Kidney (tissue), 14 donors: ENCODE results near the gene HAUS8. TPM values are rescaled to one million over a fixed set of nuclear protein-coding genes. Genes with fewer than 3 reads are reported as not detected.

Experiments
- DNase-seq, 5 donors: peaks; one replicate each; pipeline ENCODE4 v3.0.0-alpha.2; 2013 to 2020
- FAIRE-seq: peaks from 2 replicates; lab custom pipeline; 2012; peaks lifted over from hg19 to GRCh38; lab: Jason Lieb, UNC
- H3K27ac ChIP-seq, 2 donors: one replicate each; pipeline ENCODE4 v1.7.0; 2013; ENCODE audit warnings: low read depth in 2 of 2, low read length in 2 of 2, inconsistent platforms in 1 of 2
- H3K27me3 ChIP-seq: one replicate; pipeline ENCODE4 v1.7.1; 2013; ENCODE audit warnings: low read length, inconsistent platforms; ENCODE audit not compliant: control insufficient read depth, insufficient read depth
- H3K36me3 ChIP-seq, 3 donors: one replicate each; pipeline versions ENCODE4 v1.7.0 to v1.7.1; 2013; ENCODE audit warnings: low read length in 3 of 3, control low read depth in 1 of 3, inconsistent platforms in 1 of 3; ENCODE audit not compliant: insufficient read depth in 3 of 3, control insufficient read depth in 2 of 3
- H3K4me1 ChIP-seq, 3 donors: one replicate each; pipeline versions ENCODE4 v1.7.0 to v1.7.1; 2013; ENCODE audit warnings: low read length in 3 of 3, inconsistent platforms in 1 of 3, low read depth in 1 of 3; ENCODE audit not compliant: control insufficient read depth in 2 of 3, insufficient read depth in 2 of 3
- H3K4me3 ChIP-seq, 3 donors: one replicate each; pipeline versions ENCODE4 v1.7.0 to v1.8.1; 2013; ENCODE audit warnings: low read length in 3 of 3, control low read depth in 1 of 3, inconsistent platforms in 1 of 3
- H3K9ac ChIP-seq, 3 donors: one replicate each; pipeline versions ENCODE4 v1.7.0 to v1.7.1; 2013; ENCODE audit warnings: low read length in 3 of 3, control low read depth in 1 of 3, inconsistent platforms in 1 of 3
- H3K9me3 ChIP-seq, 3 donors: one replicate each; pipeline versions ENCODE4 v1.7.0 to v1.7.1; 2013; ENCODE audit warnings: low read length in 3 of 3, control low read depth in 1 of 3, inconsistent platforms in 1 of 3; ENCODE audit not compliant: control insufficient read depth in 2 of 3, insufficient read depth in 1 of 3
- intact Hi-C: fragments of 100-400 bp; cut with DNase I; formaldehyde crosslinking; loops from one replicate; pipeline ENCODE4 v1.11.1; 2022
- polyA plus RNA-seq: library from polyadenylated mRNA; stranded (reverse); fragments of 350-450 nt; fragmentation: Illumina TruSeq; extraction: RNeasy Lipid Tissue Mini Kit (QIAGEN cat#74804); gene quantifications from one replicate; pipeline ENCODE4 v1.2.3, GENCODE V29; 2014; ENCODE audit warnings: low read depth, low replicate concordance; ENCODE audit not compliant: insufficient read depth
- total RNA-seq: library from RNA; stranded (reverse); fragmentation: NEBNext Ultra II Directional; extraction: Animal tissue kit (Norgen Biotek cat#: 25700); gene quantifications from one replicate; pipeline ENCODE4 v1.2.1, GENCODE V29; 2021
- TF ChIP-seq, protein P1 (sequence below): IDR thresholded peaks from 3 replicates; pipeline ENCODE4 v1.5.1; 2012; ENCODE audit warnings: mild to moderate bottlenecking, moderate library complexity, borderline replicate concordance; ENCODE audit not compliant: insufficient read depth; ENCODE audit errors: extremely low read depth
- donor health status: control.
- donor health status: control.
- donor health status: control.
- donor health status: control.
- donor health status: control.
- donor health status: DM: yes; HTN: yes; CAD: no.
- donor health status: Normal renal cell carcinoma (clear cell type).

Gene HAUS8
- total and polyA plus RNA-seq, 2 donors from 2014 or later: 5.2 to 6.9 TPM

DNA sequence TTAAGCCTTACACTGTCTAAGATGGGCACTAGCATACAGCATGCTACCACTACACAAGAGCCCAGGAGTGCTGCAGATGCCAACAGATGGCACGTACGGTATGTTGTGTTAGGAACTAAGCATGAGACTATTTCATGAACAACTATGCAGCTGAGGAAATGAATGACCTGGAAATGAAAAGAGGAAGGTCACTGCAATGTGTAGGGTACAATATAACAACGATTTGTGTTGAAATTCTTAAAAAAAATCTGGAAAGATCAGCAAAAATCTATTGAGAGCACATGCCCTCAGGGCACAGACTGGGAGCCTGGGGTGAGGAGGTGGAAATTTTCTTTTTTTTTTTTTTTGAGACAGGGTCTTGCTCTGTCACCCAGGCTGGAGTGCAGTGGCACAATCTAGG lies 14.4 kb downstream of the HAUS8 start:
- FAIRE-seq (no peak), DNase-seq (no peak)
- intact Hi-C loops: loop anchor here (10.0 kb wide), 1 partner anchor 224 kb away; the partner anchor contains the start of gene ANKLE1
- Histone ChIP-seq H3K36me3 (peaks cover 7 to 21% (median 13%) of the 10 kb centered on the region in 3 donors), H3K27ac (no peak overlapping the region), H3K4me1 (no peaks in the 10 kb centered on the region), H3K9me3 (peaks cover 0 to 19% (median 0%) of the 10 kb centered on the region in 3 donors), H3K27me3 (no peaks in the 10 kb centered on the region), H3K9ac (no peak overlapping the region), H3K4me3 (no peak overlapping the region)
- TF ChIP-seq, protein P1, sequence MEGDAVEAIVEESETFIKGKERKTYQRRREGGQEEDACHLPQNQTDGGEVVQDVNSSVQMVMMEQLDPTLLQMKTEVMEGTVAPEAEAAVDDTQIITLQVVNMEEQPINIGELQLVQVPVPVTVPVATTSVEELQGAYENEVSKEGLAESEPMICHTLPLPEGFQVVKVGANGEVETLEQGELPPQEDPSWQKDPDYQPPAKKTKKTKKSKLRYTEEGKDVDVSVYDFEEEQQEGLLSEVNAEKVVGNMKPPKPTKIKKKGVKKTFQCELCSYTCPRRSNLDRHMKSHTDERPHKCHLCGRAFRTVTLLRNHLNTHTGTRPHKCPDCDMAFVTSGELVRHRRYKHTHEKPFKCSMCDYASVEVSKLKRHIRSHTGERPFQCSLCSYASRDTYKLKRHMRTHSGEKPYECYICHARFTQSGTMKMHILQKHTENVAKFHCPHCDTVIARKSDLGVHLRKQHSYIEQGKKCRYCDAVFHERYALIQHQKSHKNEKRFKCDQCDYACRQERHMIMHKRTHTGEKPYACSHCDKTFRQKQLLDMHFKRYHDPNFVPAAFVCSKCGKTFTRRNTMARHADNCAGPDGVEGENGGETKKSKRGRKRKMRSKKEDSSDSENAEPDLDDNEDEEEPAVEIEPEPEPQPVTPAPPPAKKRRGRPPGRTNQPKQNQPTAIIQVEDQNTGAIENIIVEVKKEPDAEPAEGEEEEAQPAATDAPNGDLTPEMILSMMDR: no peak

DNA sequence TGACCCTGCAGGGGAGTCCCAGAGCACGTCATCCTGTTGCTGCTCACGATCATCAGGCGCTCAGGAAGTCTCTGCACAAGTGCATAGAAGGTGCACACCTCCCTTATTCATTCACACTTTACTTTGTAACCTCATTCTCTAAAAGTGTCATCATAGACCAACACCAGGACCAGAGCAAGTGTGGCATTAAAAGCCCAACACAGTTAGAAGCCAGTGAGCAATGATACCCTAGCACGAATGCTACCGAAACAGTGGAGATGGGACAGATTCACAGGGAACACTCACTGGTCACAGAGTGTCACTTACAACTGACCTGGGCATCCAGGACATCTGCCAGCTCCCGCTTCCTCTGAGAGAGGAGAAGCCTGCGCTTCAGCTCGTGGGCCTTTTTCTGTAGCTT lies 17.0 kb downstream of the HAUS8 start:
- intact Hi-C loops: no loop called here
- TF ChIP-seq, protein P1: no peak
- peaks cover 7 to 21% (median 13%) of the 10 kb centered on the region in 3 donors for H3K36me3 ChIP-seq
- no peaks in the 10 kb centered on the region for H3K27me3 ChIP-seq
- no peaks in the 10 kb centered on the region for H3K4me1 ChIP-seq
- H3K27ac ChIP-seq: no peak overlapping the region
- FAIRE-seq (no peak), DNase-seq (peak in 1 of 5 donors; percentile 23)
- peaks cover 0 to 19% (median 0%) of the 10 kb centered on the region in 3 donors for H3K9me3 ChIP-seq
- H3K9ac ChIP-seq: no peak overlapping the region
- no peak overlapping the region for H3K4me3 ChIP-seq

DNA sequence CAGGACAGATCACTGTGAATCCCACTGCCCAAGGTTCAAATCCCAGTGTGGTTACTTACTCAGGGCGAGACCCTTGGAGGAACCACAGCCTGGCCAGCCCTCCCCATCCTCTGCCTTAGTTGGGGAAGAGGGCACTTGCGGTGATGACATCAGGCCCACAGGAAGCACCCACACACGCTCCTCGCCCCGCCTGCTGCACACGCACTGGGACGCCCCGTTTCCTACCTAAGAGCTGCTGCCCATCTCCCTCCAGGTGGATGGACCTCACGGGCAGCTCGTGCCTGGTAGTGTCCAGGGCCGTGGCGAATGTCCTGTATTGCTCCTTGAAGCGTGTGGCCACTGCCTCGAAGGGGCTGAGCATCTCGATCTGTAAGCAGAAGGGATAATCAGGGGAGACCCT lies 19.6 kb downstream of the HAUS8 start:
- intact Hi-C loops: no loop called here
- FAIRE-seq: no peak
- no peaks in the 10 kb centered on the region for H3K4me1 ChIP-seq
- peaks cover 11 to 26% (median 13%) of the 10 kb centered on the region in 3 donors for H3K36me3 ChIP-seq
- H3K27me3 ChIP-seq: no peaks in the 10 kb centered on the region
- TF ChIP-seq, protein P1: no peak
- H3K4me3 ChIP-seq: no peak overlapping the region
- no peak overlapping the region for H3K9ac ChIP-seq
- no peak for DNase-seq
- peaks cover 0 to 19% (median 0%) of the 10 kb centered on the region in 3 donors for H3K9me3 ChIP-seq
- H3K27ac ChIP-seq: no peak overlapping the region

DNA sequence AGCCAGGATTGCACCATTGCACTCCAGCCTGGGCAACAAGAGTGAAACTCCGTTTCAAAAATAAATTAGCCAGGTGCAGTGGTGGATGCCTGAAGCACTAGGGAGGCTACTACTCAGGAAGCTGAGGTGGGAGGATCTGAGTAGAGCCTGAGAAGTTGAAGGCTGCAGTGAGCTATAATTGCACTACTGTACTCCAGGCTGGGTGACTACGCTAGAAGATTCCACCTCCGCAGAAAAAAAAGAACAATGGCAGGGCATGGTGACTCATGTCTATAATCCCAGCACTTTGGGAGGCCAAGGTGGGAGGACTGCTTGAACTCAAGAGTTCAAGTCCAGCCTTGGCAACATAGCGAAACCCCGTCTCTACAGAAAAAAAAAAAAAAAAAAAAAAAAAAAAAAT lies 20.5 kb downstream of the HAUS8 start:
- no peak overlapping the region for H3K4me3 ChIP-seq
- FAIRE-seq (no peak), DNase-seq (no peak)
- H3K27ac ChIP-seq: no peak overlapping the region
- intact Hi-C loops: loop anchor here (5.0 kb wide), 1 partner anchor 282 kb away; no protein-coding TSS in a partner anchor
- TF ChIP-seq, protein P1: no peak
- H3K36me3 ChIP-seq: peaks cover 11 to 26% (median 12%) of the 10 kb centered on the region in 3 donors
- H3K9ac ChIP-seq: no peak overlapping the region
- H3K9me3 ChIP-seq: peaks cover 0 to 19% (median 0%) of the 10 kb centered on the region in 3 donors
- no peaks in the 10 kb centered on the region for H3K4me1 ChIP-seq
- H3K27me3 ChIP-seq: no peaks in the 10 kb centered on the region
